ENCODE results near the gene GOLGA6L26.
"Not testable (repeated sequence)": the region's sequence is repeated elsewhere in the genome, so short reads cannot be mapped to it uniquely, and the experiment has no call there.

DNA sequence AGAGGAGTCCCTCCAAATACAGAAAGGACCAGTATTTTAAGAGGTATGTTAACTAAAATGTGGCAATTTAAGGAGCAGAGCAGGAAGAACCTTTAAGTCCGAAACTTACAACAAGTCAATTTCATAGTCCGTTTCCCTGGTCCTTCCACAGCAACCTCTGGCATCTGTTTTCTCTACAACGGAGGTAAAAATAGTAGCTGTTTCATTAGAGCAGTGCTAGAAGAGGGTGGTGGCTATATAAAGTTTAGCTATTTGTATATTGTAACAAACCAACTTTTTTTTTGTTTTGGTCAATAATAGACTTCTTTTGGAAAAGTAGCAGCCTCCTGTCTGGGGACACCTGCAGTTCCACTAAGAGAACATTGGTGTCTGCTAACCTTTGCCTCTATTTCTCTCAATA is 37.9 kb upstream of the GOLGA6L26 start:
- not testable (repeated sequence) for TF ChIP-seq EGR1 (IDR thresholded peaks at IDR 0.05; ENCODE audit: low read depth)
- TF ChIP-seq, protein P1, sequence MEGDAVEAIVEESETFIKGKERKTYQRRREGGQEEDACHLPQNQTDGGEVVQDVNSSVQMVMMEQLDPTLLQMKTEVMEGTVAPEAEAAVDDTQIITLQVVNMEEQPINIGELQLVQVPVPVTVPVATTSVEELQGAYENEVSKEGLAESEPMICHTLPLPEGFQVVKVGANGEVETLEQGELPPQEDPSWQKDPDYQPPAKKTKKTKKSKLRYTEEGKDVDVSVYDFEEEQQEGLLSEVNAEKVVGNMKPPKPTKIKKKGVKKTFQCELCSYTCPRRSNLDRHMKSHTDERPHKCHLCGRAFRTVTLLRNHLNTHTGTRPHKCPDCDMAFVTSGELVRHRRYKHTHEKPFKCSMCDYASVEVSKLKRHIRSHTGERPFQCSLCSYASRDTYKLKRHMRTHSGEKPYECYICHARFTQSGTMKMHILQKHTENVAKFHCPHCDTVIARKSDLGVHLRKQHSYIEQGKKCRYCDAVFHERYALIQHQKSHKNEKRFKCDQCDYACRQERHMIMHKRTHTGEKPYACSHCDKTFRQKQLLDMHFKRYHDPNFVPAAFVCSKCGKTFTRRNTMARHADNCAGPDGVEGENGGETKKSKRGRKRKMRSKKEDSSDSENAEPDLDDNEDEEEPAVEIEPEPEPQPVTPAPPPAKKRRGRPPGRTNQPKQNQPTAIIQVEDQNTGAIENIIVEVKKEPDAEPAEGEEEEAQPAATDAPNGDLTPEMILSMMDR (IDR thresholded peaks at IDR 0.05 in 2 of 3, conservative IDR thresholded peaks at IDR 0.05 in 1 of 3; ENCODE audit: borderline replicate concordance in 1 of 3, insufficient read depth in 1 of 3, low read depth in 2 of 3, low read length in 2 of 3) = not testable (repeated sequence)

Data from HCT116 (cell line).